HG03135 (cell line): ENCODE data around the gene TTC7B.

ENCODE experiments used
- ATAC-seq: cut with Tn5 transposase; IDR thresholded peaks from one replicate; pipeline ENCODE4 v1.9.1; 2021; ENCODE audit warnings: mild to moderate bottlenecking, moderate library complexity; ENCODE audit not compliant: unreplicated experiment

TTC7B gene

GRCh38 chr14:90502760-90503159, 313.5 kb downstream of the TTC7B start:
- no peak for ATAC-seq

- no peak for ATAC-seq
Measured at GRCh38 chr14:90500665-90501370, 315.4 kb downstream of the TTC7B start.

GRCh38 chr14:90499908-90500664, 316.1 kb downstream of the TTC7B start:
- no peak for ATAC-seq

- ATAC-seq = no peak
Measured at GRCh38 chr14:90499121-90499520, 317.1 kb downstream of the TTC7B start.

GRCh38 chr14:90498198-90498597, 318.0 kb downstream of the TTC7B start:
- ATAC-seq = no peak

- ATAC-seq = no peak
Measured at GRCh38 chr14:90496379-90496778, 319.9 kb downstream of the TTC7B start.

- ATAC-seq = no peak
Measured at GRCh38 chr14:90495357-90496276, 320.6 kb downstream of the TTC7B start.

- no peak for ATAC-seq
Measured at GRCh38 chr14:90491911-90492531, 324.2 kb downstream of the TTC7B start.

- no peak for ATAC-seq
Measured at GRCh38 chr14:90491221-90491885, 324.9 kb downstream of the TTC7B start.

GRCh38 chr14:90490720-90491050, 325.5 kb downstream of the TTC7B start:
- no peak for ATAC-seq

GRCh38 chr14:90489916-90490719, 326.1 kb downstream of the TTC7B start:
- ATAC-seq = no peak

- ATAC-seq = no peak
Measured at GRCh38 chr14:90489306-90489705, 326.9 kb downstream of the TTC7B start.

- no peak for ATAC-seq
Measured at GRCh38 chr14:90488256-90488655, 328.0 kb downstream of the TTC7B start.

- ATAC-seq = no peak
Measured at GRCh38 chr14:90487462-90487861, 328.8 kb downstream of the TTC7B start.

- no peak for ATAC-seq
Measured at GRCh38 chr14:90487031-90487430, 329.2 kb downstream of the TTC7B start.

- ATAC-seq = no peak
Measured at GRCh38 chr14:90484291-90484690, 331.9 kb downstream of the TTC7B start.

GRCh38 chr14:90483571-90483974, 332.7 kb downstream of the TTC7B start:
- no peak for ATAC-seq

GRCh38 chr14:90483117-90483516, 333.1 kb downstream of the TTC7B start:
- no peak for ATAC-seq

- no peak for ATAC-seq
Measured at GRCh38 chr14:90475298-90475697, 340.9 kb downstream of the TTC7B start.
